K562 (cell line): ENCODE results near the gene SMAP2. TPM values are rescaled to one million over a fixed set of nuclear protein-coding genes. Genes with fewer than 3 reads are reported as not detected.

ENCODE experiments used
- ATAC-seq: fragments of 200-7000 bp; cut with Tn5 transposase; 3 replicates; pipeline ENCODE4 v1.9.1; 2020; ENCODE audit warnings: moderate library complexity
- BruUV-seq: library from RNA; stranded (reverse); fragments of 400-500 nt; replicated peaks from 2 replicates; lab custom pipeline; 2021; lab: Mats Ljungman, UMichigan
- CTCF ChIA-PET: fragments of 300-600 bp; formaldehyde crosslinking; extraction: SDS; loops from one replicate; lab custom pipeline; 2021; ENCODE audit warnings: low intra/inter-chr PET ratio; lab: Yijun Ruan, JAX
- POLR2A ChIA-PET: fragments of 300-600, 350-650 bp; sonication (Branson Sonifier 250); formaldehyde crosslinking; extraction: SDS; loops from one replicate; lab custom pipeline; 2021; ENCODE audit warnings: antibody characterized with exemption, inconsistent platforms; lab: Yijun Ruan, JAX
- DNase-seq, 4 experiments: peaks; one replicate each; pipeline versions ENCODE4 v3.0.0 to v3.0.0-alpha.2; 2011 to 2018; ENCODE audit warnings: low spot score in 3 of 4, mixed read lengths in 3 of 4; ENCODE audit errors: extremely low read depth in 1 of 4
- FAIRE-seq: peaks from 2 replicates; lab custom pipeline; 2011; peaks lifted over from hg19 to GRCh38; lab: Jason Lieb, UNC
- H2AFZ ChIP-seq: 2 replicates; pipeline ENCODE4 v1.6.0; 2011; ENCODE audit warnings: low read depth, low read length, control low read depth, inconsistent platforms
- H3K27ac ChIP-seq: fragments of 200-600 bp; 3 replicates; pipeline ENCODE4 v1.8.0; 2011; ENCODE audit warnings: low read depth, mild to moderate bottlenecking, control low read depth, inconsistent platforms, low read length, moderate library complexity, mixed read lengths; ENCODE audit errors: extremely low read depth
- H3K27me3 ChIP-seq, 2 experiments: fragments of 300-600 bp in 1 of 2; 2 replicates in 1 of 2; 3 replicates in 1 of 2; pipeline versions ENCODE4 v1.6.0 to v1.8.0; 2011; ENCODE audit warnings: inconsistent platforms in 2 of 2, low read length in 2 of 2, mild to moderate bottlenecking in 1 of 2, mixed read lengths in 1 of 2, moderate library complexity in 1 of 2; ENCODE audit not compliant: control insufficient read depth in 2 of 2, insufficient read depth in 2 of 2
- H3K36me3 ChIP-seq: fragments of 300-600 bp; 3 replicates; pipeline ENCODE4 v1.8.0; 2011; ENCODE audit warnings: mild to moderate bottlenecking, low read length, inconsistent platforms; ENCODE audit not compliant: control insufficient read depth, insufficient read depth
- H3K4me1 ChIP-seq, 2 experiments: fragments of 200-600 bp in 1 of 2; replicated peaks in 1 of 2; 2 replicates in 1 of 2; 3 replicates in 1 of 2; pipeline versions ENCODE4 v1.5.1 to v1.8.0; 2011; ENCODE audit warnings: inconsistent platforms in 2 of 2, low read length in 2 of 2, mild to moderate bottlenecking in 1 of 2, mixed read lengths in 1 of 2, moderate library complexity in 1 of 2; ENCODE audit not compliant: control insufficient read depth in 2 of 2, insufficient read depth in 2 of 2
- H3K4me2 ChIP-seq: 2 replicates; pipeline ENCODE4 v1.6.1; 2011; ENCODE audit warnings: low read length, control low read depth, inconsistent platforms, mixed read lengths; ENCODE audit not compliant: insufficient read depth
- H3K4me3 ChIP-seq: fragments of 200-600 bp; sonication (generic), shearing (Covaris generic); 2 replicates; pipeline ENCODE4 v1.5.1; 2016; ENCODE audit warnings: control low read depth, inconsistent platforms
- H3K79me2 ChIP-seq: fragments of 200-600 bp; 3 replicates; pipeline ENCODE4 v1.8.0; 2011; ENCODE audit warnings: low read length, inconsistent platforms; ENCODE audit not compliant: control insufficient read depth, insufficient read depth
- H3K9ac ChIP-seq, 2 experiments: 2 replicates each; pipeline versions ENCODE4 v1.6.0 to v1.6.1; 2011; ENCODE audit warnings: low read depth in 2 of 2, low read length in 2 of 2, control low read depth in 1 of 2, inconsistent platforms in 1 of 2, mild to moderate bottlenecking in 1 of 2, mixed read lengths in 1 of 2; ENCODE audit not compliant: insufficient read depth in 1 of 2
- H3K9me1 ChIP-seq: one replicate; pipeline ENCODE4 v1.6.0; 2011; ENCODE audit warnings: inconsistent platforms, mild to moderate bottlenecking, low read length, moderate library complexity; ENCODE audit not compliant: control insufficient read depth, insufficient read depth
- H3K9me3 ChIP-seq: replicated peaks from 2 replicates; pipeline ENCODE4 v1.5.1; 2011; ENCODE audit warnings: low read depth, low read length, inconsistent platforms; ENCODE audit not compliant: control insufficient read depth, insufficient read depth
- H4K20me1 ChIP-seq: replicated peaks from 2 replicates; pipeline ENCODE4 v1.6.1; 2011; ENCODE audit warnings: low read length, inconsistent platforms, mixed read lengths; ENCODE audit not compliant: control insufficient read depth, insufficient read depth
- THAP12 ChIP-seq: fragments of 250-450 bp; sonication (Bioruptor Pico); IDR thresholded peaks from 2 replicates; pipeline ENCODE4 v1.9.0; 2021; ENCODE audit warnings: mild to moderate bottlenecking, inconsistent platforms
- ZNF561 ChIP-seq: fragments of 450-650 bp; formaldehyde crosslinking; conservative IDR thresholded peaks from 2 replicates; pipeline ENCODE4 v1.4.0; 2020; ENCODE audit warnings: mild to moderate bottlenecking, moderate library complexity
- WGBS: fragments of 100-300 bp; shearing (Covaris generic); methylation state at CpG from one replicate; pipeline ENCODE4 v1.1.6; 2016; ENCODE audit warnings: low coverage, mixed read lengths; ENCODE audit not compliant: insufficient coverage; ENCODE audit errors: missing lambda C conversion rate; 5-methylcytosine and 5-hydroxymethylcytosine counted together
- in situ Hi-C: fragments of 300-500 bp; cut with MboI; formaldehyde crosslinking; loops from 4 replicates; pipeline ENCODE4 v1.15.0; 2018; ENCODE audit warnings: inconsistent platforms, mixed read lengths
- intact Hi-C: fragments of 100-400 bp; cut with micrococcal nuclease; formaldehyde crosslinking; loops from 2 replicates; pipeline ENCODE4 v1.14.2; 2022
- polyA plus RNA-seq, 8 experiments: library from polyadenylated mRNA; depleted of rRNA in 4 of 8; stranded (reverse) in 5 of 8; unstranded in 3 of 8; fragments of >200 nt; fragmentation: Nextera tagmentation in 2 of 8; fragmentation: Illumina TruSeq in 1 of 8; extraction: Ambion mirVana in 2 of 8; extraction: Trizol in 1 of 8; gene quantifications; 2 replicates each; pipeline versions ENCODE4 v1.2.1 to v1.2.3, GENCODE V29; 2011 to 2014; ENCODE audit warnings: inconsistent platforms in 1 of 8, missing spikeins in 1 of 8
- total RNA-seq, 7 experiments: library from RNA; depleted of rRNA in 6 of 7; stranded (reverse); fragments of >200 nt in 6 of 7; fragmentation: Illumina TruSeq in 2 of 7; extraction: Trizol in 2 of 7; gene quantifications; 2 replicates each; pipeline versions ENCODE4 v1.2.1 to v1.2.3, GENCODE V29; 2011 to 2021; ENCODE audit warnings: low replicate concordance in 1 of 7

Gene SMAP2
- total and polyA plus RNA-seq, 9 of the 15 experiments (the other 6 are each of a cell fraction or from before 2014, with no cell fraction given), result 38.7 to 212 (median 94.1) TPM

DNA sequence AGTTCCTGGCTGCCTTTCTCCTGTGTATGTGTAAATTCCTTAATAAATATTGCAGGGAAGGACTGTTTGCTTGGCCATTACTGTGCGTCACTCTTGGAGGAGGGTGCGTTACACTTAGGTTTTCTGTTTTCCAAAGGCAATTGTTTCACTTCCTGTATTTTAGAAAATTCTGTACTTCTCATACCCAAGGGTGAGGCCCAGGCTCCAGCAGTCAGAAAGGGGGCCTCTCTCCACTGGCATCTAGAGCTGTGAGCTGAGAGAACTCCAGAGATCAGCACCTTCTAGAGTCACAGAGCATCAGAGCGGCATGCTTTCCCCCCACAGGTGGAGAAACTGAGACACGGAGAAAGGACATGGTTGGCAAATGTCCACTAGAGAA, 49.7 kb downstream of the SMAP2 start:
- Histone ChIP-seq H3K9me3 (no peaks in the 10 kb centered on the region), H3K4me3 (no peak overlapping the region), H3K9ac (no peak overlapping the region), H3K4me2 (no peak overlapping the region), H3K9me1 (no peaks in the 10 kb centered on the region), H3K36me3 (peaks cover 62% of the 10 kb centered on the region), H3K27me3 (no peaks in the 10 kb centered on the region), H4K20me1 (no peaks in the 10 kb centered on the region), H3K27ac (no peak overlapping the region; the same call in 2 of the 3 replicates), H2AFZ (no peak overlapping the region), H3K79me2 (no peaks in the 10 kb centered on the region), H3K4me1 (no peaks in the 10 kb centered on the region)
- BruUV-seq, result no TSS peak
- FAIRE-seq (no peak), DNase-seq (no peak), ATAC-seq (no peak)
- no peak for TF ChIP-seq ZNF561 (CRISPR knock-in tag)
- TF ChIP-seq THAP12 (CRISPR knock-in tag), result no peak
- ChIA-PET POLR2A (interaction anchor here (1.0 kb wide), 1 partner anchor 28 kb away, joined by 4 read pairs; no protein-coding TSS in a partner anchor), CTCF (no interaction called here)
- WGBS, result 100% methylated on average over 4 of the region's 4 CpGs
- intact Hi-C loops, result no loop called here
- in situ Hi-C loops, result no loop called here
